GM19099 (cell line): ENCODE results near the gene WDR13.

Experiments
- POLR2A ChIP-seq: IDR thresholded peaks from 3 replicates; pipeline ENCODE4 v1.6.1; 2011; ENCODE audit warnings: low read depth; ENCODE audit not compliant: insufficient read length; ENCODE audit errors: extremely low read depth

WDR13 gene

DNA sequence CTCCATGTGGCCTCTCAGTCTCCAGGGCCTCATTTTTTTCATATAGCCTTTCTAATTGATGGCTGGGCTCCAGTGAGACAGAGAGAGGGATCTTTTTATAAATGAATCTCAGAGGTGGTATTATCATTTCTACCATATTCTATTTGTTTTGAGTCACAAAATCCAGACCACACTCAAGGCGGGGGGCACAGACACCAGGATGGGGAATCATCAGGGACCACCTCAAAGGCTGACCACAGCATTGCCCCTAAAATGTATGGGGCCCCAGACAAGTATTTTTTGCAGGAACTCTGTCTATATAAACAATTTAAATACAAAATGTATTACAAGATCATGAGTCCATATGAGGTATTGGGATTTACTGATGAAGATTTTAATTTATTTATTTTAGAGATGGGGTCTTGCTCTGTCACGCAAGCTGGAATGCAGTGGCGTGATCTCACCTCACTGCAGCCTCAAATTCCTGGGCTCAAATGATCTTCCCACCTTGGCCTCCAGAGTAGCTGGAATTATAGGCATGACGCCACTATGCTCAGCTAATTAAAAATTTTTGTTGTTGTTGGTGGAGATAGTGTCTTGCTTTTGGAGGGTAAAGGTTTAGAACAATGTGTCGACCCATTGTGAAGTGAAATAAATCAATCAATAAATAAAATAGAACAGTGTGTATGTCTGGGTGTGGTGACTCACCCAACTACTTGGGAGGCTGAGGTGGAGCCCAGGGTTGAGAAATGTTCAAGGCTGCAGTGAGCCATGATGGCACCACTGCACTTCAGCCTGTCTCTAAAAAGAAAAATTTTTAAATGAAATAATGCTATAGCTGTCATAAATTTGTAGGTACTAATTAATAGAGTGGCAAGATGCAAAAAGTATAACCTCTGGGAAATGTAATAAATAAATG lies 29.4 kb downstream of the WDR13 start:
- TF ChIP-seq POLR2A: no peak

DNA sequence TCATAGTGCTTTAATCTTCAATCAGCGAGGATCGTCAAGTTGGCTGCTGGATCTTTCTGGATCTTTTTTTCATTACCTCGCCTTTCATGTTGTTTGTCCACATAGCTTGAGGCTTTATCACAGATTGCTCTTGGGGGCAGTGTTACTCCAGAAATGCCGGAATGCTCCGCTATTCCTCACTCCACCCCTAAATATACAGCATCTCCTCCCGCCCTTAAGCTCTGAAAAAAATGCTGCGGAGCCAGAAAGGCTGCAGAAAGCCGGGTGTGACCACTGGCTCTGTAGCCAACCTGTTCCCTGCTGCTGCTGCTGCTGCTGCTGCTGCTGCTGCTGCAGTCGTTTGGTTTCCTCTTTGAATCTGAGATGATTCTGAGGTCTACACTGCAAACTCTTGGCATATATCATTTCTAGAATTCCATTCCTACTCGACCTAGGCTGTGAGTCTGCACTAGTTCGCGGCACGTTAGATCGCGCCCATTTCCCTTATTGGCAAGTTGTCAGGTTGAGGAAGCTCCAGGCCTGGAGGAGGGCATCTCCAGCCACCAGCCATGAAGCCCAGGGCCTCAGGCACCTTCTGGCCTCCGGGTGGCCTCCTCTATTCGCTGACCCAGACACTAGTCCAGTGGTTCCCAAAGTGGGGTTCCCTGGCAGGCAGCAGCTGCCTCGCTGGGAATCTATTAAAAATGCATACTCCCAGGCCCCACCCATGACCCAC lies 34.2 kb downstream of the WDR13 start:
- TF ChIP-seq POLR2A: no peak

DNA sequence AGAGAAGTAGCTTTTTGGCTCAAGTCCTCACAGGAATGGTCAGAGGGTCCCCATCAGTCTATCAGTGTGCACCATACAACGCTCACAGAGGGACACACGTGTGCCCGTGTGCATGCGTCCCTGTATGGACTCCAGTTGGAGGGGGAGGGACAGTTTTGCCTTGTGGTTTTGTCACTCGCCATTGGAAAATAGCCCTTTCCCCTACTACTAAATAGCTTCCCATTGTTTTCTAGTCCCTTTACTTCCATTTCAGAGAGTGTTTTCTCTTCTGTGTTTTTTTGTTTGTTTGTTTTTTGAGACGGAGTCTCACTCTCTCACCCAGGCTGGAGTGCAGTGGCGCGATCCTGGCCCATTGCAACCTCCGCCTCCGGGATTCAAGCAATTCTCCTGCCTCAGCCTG lies 34.9 kb downstream of the WDR13 start:
- TF ChIP-seq POLR2A: no peak

DNA sequence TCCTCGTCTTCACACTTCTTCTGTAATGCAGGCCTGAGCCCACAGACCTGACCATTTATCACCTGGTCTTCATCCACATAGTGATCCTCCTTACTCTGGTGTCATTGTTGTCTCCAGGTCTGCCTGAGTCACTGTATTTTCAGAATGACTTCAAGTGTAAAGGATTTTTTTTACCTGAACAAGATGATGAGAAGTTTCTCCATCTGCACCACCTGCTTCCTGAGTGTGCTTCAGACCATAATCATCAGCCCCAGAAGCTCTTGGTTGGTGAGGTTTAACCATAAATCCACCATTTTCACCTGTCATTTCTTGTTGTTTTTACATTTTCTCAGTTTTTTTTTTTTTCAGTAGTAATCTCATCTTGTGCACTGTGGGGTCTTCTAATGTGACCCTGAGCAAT lies 39.0 kb downstream of the WDR13 start:
- TF ChIP-seq POLR2A: no peak

DNA sequence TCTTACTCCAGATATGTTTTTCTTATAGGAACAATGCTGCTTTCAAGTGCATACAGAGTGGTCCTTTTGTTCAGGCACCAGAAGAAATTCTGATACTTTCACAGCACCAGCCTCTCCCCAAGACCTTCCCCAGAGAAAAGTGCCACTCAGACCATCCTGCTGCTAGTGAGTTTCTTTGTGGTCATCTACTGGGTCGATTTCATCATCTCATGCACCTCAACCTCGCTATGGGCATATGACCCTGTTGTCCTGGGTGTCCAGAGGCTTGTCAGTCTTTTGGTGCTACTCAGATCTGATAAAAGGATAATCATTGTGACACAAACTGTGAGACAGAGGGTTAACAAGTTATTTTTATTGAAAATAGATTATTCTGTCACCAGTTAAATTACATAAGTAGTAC lies 39.5 kb downstream of the WDR13 start:
- no peak for TF ChIP-seq POLR2A

DNA sequence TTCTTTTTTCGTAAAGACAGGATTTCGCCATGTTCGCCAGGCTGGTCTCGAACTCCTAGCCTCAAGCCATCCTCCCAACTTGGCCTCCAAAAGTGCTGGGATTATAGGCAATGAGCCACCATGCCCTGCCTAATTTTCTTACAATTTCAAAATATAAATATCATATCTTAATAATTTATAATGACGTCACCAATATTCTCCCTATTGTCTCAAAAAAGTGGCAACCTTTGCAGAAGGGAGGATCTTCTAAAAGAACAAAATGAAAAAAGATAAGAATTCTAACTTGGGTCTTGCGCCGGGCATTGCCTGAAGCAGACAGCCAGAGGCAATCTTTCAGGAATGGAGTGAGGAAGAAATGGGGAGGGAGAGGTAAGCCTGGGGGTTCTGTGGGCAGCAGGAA lies 48.4 kb downstream of the WDR13 start:
- no peak for TF ChIP-seq POLR2A

DNA sequence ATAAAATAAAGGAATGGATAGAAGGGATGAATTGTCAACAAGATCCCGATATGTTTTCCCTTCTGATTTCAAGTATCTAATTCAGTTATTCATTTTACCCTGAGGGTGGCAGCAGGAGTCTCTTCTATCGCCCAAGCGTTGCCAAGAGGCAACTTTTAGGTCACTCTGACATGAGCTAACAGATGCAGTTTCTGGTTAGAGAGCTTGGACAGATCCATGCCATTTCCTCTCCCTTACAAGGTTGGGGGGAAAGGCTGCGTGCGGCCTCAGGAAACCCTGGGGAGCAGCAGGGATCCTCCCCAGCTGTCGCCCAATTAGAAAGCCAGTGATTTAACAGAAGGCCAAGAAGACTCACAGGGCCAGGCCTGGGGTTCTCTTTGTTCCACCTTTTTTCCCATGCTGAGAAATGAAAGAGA lies 51.1 kb downstream of the WDR13 start:
- TF ChIP-seq POLR2A: no peak

DNA sequence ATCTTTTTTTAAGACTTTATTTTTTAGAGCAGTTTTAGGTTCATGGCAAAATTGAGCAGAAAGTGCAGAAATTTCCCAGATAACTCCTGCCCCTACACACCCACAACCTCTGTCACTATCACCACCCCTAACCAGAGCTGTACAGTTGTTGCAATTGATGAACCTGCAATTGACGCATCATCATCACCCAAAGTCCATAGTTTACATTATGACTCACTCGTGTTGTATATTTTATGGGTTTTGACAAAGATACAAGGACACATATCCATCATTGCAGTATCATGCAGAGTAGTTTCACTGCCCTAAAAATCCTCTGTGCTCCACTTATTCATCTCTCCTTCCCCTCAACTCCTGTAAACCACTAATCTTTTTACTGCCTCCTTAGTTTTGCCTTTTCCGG lies 51.8 kb downstream of the WDR13 start:
- no peak for TF ChIP-seq POLR2A
